Activated T-cell treated with anti-CD3 and anti-CD28 coated beads for 1 hour (primary cell): Measurements from ENCODE around the gene ZSCAN1.
A peak's percentile ranks its signal among the peaks of the same experiment; 100 is the strongest.

ENCODE experiments used
- DNase-seq: peaks from one replicate; pipeline ENCODE4 v3.0.0-alpha.2; 2020; ENCODE audit warnings: low read depth

The ZSCAN1 gene

GRCh38 chr19:58040751-58041525 is 7.1 kb downstream of the ZSCAN1 start:
- DNase-seq: no peak

DNA sequence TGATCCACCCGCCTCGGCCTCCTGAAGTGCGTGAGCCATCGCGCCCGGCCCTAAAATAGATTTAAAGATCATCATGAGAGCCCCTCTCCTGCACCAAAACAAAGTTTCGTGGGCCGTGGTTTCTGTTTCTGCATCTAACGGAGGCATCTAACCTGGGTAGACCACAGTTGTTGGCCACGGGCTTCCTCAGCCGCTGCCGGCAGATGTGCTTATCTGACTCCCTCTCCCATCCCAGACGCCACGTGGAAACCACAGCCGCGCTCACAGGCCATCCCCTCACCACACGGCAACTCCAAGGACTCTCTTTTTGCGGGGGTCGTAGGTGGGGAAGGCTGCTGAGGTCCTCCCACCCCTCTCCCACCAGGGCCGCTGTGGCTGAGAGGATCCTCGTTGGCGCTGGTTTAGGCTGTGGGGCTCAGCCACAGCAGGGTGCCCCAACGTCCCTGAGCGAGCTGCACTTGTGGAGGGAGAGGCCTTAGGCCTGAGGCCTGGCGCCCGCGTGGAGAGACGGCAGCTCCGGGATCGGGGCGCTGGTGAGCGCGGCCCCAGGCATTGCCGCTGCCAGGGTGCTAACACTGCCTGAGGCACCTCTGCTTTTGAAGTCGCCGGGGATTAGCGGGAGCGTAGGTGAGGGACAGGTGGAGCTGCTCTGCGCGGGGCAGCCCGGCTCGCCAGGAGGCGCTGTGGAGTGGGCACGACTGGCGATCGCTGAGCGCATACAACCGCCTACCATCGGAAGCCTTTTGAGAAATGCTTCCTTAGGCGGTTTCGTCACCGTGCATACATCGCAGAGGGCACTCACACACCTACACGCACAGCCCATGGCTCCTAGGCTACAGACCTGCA is 8.9 kb downstream of the ZSCAN1 start:
- DNase-seq: no peak

GRCh38 chr19:58044391-58044790 is 10.6 kb downstream of the ZSCAN1 start:
- no peak for DNase-seq

DNA sequence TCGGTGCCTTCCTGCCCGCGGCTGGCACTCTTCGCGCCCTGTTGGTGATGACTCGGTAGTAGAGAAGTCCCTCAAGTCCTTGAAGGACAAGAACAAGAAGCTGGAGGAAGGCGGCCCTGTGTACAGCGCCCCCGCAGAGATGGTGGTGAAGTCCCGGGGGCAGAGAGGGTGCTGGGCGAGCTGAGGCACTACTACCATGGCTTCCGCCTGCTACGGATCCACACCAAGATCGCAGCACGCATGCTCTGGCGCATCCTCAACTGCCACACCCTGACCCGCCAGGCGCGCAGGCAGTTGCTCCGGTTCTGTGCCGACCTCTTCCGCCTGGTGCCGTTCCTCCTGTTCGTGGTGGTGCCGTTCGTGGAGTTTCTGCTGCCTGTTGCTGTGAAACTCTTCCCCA is 11.1 kb downstream of the ZSCAN1 start:
- DNase-seq: no peak

DNA sequence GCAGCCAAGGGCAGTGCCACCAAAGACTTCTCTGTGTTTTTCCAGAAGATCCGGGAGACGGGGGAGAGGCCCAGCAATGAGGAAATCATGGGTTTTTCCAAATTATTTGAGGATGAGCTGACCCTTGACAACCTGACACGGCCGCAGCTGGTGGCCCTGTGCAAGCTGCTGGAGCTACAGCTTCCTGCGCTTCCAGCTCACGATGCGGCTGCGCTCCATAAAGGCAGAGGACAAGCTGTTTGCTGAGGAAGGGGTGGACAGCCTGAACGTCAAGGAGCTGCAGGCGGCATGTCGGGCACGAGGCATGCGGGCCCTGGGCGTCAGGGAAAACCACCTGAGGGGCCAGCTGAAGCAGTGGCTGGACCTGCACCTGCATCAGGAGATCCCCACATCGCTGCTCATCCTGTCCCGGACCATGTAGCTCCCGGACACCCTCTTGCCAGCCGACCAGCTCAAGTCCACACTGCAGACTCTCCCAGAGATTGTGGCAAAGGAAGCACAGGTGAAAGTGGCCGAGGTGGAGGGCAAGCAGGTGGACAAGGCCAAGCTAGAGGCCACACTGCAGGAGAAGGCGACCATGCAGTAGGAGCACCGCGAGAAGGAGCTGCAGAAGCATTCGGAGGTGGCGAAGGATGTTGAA is 11.7 kb downstream of the ZSCAN1 start:
- DNase-seq: no peak

DNA sequence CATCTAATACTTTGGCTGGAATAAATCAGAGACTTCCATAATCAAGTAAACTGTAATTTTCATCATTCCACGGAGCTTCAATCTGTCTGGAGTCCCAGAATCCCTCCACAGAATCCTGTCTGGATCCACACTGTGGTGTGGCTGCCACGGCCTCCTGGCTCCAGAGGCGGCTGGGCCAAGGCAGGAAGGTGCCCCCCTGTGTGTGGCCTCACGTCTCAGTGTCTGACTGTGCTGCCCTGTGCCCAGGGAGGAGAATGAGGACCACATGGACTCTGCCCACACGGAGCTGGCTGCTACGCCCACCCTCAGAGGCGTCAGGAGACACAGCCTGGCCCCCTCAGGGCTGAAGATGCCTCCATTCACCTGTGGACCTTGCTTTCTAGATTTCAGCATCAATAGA is 13.0 kb downstream of the ZSCAN1 start:
- DNase-seq: no peak

DNA sequence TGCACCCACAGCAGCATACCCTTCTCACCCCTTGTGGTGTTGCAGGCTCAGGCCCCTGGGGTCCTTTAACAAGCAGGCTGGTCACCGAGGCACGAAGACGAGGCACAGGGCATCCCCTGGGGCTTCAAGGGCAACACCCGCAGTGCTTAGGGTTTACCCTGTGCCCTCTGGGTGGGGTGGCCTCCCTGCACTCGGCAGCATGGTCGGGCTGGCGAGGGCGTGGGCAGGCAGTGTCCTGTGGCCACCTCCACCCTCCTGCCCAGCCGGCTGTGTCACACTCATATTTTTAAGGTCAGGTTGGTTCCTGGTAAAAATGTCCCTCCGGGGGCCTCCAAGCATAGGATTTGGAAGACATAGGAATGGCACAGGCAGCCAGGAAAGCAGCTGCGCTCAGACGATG is 13.8 kb downstream of the ZSCAN1 start:
- no peak for DNase-seq

DNA sequence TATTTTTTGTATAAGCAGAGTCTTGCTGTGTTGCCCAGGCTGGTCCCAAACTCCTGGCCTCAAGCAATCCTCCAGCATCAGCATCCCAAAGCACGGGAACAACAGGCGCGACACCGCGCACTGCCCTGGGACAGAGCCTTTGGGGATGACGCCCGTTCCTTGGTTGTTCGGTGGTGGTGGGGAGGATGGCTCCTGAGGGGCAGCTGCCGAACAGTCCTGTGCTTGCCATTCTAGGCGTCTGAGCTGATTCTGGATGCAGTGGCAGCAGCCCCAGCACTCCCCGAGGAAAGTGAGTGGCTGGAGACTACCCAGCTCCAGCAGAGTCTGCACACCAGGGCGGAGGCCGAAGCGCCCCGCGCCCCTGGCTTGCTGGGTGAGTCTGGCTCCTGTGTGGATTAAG is 18.4 kb downstream of the ZSCAN1 start:
- DNase-seq: no peak

DNA sequence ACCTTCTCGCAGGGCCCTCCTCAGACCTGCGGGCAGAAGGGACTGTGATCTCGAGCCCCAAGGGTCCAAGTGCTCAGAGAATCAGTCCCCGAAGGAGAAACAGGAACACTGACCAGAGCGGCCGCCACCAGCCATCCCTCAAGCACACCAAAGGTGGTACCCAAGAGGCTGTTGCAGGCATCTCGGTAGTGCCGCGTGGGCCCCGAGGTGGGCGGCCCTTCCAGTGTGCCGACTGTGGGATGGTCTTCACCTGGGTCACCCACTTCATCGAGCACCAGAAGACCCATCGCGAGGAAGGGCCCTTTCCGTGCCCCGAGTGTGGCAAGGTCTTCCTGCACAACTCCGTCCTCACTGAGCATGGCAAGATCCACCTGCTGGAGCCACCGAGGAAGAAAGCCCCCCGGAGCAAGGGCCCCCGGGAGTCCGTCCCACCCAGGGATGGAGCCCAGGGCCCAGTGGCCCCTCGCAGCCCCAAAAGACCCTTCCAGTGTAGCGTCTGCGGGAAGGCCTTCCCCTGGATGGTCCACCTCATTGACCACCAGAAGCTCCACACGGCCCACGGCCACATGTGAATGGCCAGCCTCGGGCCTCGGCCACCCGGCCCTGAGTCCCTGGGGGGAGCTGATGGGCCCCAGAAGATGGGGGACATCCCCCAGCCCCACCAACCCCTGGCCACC is 19.8 kb downstream of the ZSCAN1 start:
- no peak for DNase-seq

DNA sequence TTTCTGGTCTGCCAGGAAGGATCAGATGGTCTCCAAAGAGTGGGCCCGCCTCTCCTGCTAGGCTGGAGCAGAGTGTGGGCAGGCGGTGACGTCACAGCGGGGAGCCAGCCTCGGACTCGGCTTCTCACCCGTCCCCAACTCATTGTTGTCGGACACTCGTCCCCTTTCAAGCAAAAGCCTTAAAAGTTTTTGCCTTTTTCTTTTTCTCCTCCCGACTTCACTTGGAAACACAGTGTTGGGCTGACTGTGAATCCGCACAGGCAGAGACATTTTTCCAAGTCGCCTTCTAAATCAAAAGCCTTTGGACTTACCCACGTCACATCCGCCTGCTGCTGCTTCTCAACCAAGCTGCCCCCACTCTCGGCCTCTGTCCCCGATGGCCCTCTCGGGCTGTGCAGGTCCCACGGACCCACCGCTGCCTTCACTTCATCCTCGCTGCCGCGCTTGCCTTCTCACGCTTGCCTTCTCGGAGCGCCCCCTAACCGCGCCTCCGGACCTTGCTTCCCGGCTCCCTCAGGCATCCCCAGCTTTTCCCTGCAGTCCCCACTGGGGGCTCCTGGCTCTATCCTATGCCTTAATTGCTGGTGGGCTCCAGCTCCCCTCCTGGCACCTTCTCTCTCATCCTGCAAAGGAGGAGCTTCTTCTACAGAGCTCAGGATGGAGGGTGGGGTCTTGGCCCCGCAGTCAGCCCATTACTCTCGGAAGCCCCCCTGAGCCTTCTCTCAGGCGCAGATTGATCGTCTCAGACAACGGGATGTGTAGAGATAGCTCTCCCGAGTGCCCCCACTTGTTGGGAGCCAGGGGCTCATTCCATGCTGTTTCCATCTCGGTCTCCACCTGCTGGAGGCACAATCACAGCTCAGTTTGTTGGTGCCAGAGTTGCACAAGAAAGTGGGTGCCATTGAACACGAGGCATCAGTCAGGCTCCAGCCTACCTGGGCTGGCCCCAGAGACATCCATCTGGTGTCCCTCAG is 21.4 kb downstream of the ZSCAN1 start:
- no peak for DNase-seq

DNA sequence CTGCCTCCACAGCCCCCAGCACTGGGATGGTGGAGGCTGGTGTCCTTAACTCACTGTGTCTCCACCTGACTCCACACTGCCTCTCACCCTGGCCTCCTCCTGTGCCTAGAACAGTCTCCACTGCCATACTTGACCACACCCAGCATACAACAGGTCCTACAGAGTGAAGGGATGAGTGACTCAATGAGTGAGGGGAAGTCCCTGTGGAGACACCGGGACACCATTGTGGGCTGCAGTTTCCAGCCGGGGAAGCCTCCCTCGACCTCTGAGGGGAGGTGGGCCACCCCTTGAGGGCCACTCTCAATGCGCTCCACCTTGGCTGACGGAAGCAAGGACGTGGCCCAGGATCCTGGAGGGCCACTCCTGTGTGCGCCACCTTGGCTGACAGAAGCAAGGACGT is 22.4 kb downstream of the ZSCAN1 start:
- no peak for DNase-seq

DNA sequence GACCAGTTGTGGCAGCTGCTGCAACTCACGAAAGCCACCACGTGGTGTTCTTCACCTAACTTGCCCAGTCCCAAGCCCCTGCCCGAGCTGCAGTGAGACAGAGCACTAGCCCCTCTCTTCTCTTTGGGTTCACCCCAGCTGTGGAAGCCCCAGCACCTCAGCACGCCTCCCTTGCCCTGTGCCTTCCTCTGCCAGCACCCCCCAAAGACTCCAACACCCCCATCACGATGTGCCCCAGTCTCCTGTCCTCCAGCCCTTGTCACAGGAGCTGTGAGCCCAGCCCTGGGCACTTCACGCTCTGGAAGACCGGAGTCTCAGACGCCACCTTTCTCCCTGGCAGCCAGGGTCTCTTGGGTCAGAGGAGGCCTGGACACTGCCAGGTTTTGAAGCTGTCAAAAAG is 23.0 kb downstream of the ZSCAN1 start:
- DNase-seq: no peak

GRCh38 chr19:58058467-58058866 is 24.6 kb downstream of the ZSCAN1 start:
- no peak for DNase-seq

DNA sequence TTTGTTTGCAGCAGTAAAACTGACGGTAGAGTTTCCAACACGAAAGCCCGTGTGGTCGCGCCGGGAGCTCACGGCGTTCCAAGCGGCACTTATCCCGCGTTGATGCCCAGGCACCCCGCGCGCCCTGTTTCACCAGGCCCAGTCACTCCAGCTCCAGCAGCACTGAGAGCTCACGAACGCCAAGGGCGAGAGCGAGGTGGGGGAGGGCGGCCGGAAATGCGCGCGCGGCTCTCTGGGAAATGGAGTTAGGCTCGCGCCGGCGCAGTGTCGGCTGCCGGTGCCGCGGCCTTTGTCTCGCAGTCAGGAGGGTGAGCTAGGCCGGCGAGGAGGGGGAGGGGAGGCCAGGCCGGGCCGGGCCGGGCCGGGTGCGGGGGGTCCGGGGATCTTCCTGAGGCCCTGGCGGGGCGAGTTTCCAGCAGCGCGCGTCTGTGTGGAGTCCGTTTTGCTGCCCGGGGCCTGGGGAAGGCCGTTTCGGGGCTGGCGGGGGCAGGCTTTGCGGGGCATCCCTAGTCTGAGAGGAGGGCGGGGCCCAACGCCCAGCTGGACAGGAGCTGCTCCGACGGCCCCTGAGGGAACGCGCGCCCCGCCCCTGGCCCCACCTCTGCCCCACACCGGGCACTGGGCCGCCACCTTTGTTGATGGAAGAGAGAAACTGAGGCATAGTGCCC is 25.3 kb downstream of the ZSCAN1 start, which contains the start of gene ZNF135:
Gene ZNF135, plus strand, starts transcription at position 280 of the 668 bp plus-strand sequence. CDS start 721 bp downstream, outside the sequence.
- DNase-seq: peak; percentile 41

GRCh38 chr19:58059671-58060078 is 25.9 kb downstream of the ZSCAN1 start:
- DNase-seq: no peak

GRCh38 chr19:58060231-58060630 is 26.4 kb downstream of the ZSCAN1 start:
- DNase-seq: no peak

DNA sequence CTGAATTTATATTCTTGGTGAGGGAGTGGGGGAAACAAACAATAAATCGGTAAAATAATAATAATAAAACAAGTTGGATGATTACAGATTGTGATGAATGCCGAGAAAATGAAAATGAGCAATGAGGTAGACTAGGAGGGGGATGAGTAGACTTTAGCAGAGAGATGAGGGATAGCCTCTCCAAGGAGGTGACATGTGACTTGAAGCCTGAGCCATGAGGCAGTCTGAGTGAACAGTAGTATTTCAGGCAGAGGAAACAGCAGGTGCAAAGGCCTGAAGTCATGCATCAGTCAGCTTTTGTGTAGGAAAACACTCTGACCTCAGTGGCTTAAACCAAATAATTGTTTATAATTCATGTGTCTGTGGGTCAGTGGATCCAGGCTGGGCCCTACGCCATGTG is 29.9 kb downstream of the ZSCAN1 start:
- DNase-seq: no peak

DNA sequence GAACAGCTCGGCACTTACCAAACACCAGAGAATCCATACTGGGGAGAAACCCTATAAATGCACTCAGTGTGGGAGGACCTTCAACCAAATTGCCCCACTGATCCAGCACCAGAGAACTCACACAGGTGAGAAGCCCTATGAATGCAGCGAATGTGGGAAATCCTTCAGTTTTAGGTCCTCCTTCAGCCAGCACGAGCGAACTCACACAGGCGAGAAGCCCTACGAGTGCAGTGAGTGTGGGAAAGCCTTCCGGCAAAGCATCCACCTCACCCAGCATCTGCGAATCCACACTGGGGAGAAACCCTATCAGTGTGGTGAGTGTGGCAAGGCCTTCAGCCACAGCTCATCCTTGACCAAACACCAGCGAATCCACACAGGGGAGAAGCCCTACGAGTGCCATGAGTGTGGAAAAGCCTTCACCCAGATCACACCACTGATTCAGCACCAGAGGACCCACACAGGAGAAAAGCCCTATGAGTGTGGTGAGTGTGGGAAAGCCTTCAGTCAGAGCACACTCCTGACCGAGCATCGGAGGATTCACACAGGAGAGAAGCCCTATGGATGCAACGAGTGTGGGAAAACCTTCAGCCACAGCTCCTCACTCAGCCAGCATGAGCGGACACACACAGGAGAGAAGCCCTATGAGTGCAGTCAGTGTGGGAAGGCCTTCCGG is 33.6 kb downstream of the ZSCAN1 start:
- DNase-seq: no peak

GRCh38 chr19:58079792-58080191 is 46.0 kb downstream of the ZSCAN1 start:
- no peak for DNase-seq

DNA sequence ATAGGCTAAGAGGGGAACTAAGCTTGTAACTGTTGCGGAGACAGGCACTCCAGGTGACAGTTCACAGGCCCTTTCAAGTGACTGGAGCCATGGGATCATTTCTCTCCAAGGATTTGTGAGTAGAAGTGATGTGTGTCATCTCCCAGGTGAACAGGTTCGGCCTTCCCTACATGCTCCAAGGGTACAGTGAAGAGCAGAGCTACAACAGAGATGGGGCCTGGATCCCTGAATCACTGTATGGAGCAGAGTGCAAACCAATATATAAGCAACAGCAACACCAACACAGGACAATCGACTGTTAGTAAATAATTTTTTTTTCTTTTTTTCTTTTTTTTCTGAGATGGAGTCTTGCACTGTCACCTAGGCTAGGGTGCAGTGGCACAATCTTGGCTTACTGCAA is 49.2 kb downstream of the ZSCAN1 start:
- no peak for DNase-seq
